Bronchial epithelial cell (primary cell): ENCODE measurements around the gene CRLF3. TPM values are rescaled to one million over a fixed set of nuclear protein-coding genes. Genes with fewer than 3 reads are reported as not detected.
A peak's percentile ranks its signal among the peaks of the same experiment; 100 is the strongest.

Experiments used
- DNase-seq: peaks from one replicate; pipeline ENCODE4 v3.0.0-alpha.2; 2010; ENCODE audit warnings: low read depth
- FAIRE-seq: peaks from 2 replicates; lab custom pipeline; 2011; peaks lifted over from hg19 to GRCh38; lab: Jason Lieb, UNC
- H3K27me3 ChIP-seq: 2 replicates; pipeline ENCODE4 v1.5.1; 2011; ENCODE audit warnings: low read length; ENCODE audit not compliant: control insufficient read depth, insufficient read depth
- H3K36me3 ChIP-seq: 2 replicates; pipeline ENCODE4 v1.5.1; 2011; ENCODE audit warnings: low read length; ENCODE audit not compliant: control insufficient read depth, insufficient read depth
- H3K4me3 ChIP-seq: 2 replicates; pipeline ENCODE4 v1.5.1; 2011; ENCODE audit warnings: mild to moderate bottlenecking, low read depth, low read length, control low read depth
- total RNA-seq: library from RNA; depleted of rRNA; stranded (reverse); fragments of >200 nt; gene quantifications from 2 replicates; pipeline ENCODE4 v1.2.1, GENCODE V29; 2014
- TF ChIP-seq, protein P1 (sequence below): IDR thresholded peaks from 2 replicates; pipeline ENCODE4 v1.5.1; 2011; ENCODE audit warnings: mild to moderate bottlenecking, moderate library complexity, low read length, control low read depth, inconsistent platforms; ENCODE audit not compliant: insufficient read depth, severe bottlenecking

Gene CRLF3
- total RNA-seq, 1 donor from 2014 or later: 27.6 TPM

DNA sequence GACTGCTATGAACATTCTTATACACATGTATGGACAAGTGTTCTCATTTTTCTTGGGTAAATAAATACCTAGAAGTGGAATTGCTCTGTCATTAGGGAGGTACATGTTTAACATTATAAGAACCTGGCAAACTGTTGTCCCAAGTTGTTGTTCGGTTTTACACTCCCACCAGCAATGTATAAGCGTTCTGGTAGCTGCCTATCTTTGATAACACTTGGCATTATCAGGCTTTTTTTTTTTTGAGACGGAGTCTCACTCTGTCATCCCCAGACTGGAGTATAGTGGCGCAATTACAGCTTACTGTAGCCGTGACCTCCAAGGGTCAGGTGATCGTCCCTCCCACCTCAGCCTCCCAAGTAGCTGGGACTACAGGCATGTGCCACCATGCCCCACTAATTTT, 23.5 kb upstream of the CRLF3 start:
- Histone ChIP-seq H3K4me3 (no peak overlapping the region), H3K36me3 (no peaks in the 10 kb centered on the region), H3K27me3 (no peaks in the 10 kb centered on the region)
- DNase-seq (no peak), FAIRE-seq (no peak)
- TF ChIP-seq, protein P1, sequence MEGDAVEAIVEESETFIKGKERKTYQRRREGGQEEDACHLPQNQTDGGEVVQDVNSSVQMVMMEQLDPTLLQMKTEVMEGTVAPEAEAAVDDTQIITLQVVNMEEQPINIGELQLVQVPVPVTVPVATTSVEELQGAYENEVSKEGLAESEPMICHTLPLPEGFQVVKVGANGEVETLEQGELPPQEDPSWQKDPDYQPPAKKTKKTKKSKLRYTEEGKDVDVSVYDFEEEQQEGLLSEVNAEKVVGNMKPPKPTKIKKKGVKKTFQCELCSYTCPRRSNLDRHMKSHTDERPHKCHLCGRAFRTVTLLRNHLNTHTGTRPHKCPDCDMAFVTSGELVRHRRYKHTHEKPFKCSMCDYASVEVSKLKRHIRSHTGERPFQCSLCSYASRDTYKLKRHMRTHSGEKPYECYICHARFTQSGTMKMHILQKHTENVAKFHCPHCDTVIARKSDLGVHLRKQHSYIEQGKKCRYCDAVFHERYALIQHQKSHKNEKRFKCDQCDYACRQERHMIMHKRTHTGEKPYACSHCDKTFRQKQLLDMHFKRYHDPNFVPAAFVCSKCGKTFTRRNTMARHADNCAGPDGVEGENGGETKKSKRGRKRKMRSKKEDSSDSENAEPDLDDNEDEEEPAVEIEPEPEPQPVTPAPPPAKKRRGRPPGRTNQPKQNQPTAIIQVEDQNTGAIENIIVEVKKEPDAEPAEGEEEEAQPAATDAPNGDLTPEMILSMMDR: no peak

DNA sequence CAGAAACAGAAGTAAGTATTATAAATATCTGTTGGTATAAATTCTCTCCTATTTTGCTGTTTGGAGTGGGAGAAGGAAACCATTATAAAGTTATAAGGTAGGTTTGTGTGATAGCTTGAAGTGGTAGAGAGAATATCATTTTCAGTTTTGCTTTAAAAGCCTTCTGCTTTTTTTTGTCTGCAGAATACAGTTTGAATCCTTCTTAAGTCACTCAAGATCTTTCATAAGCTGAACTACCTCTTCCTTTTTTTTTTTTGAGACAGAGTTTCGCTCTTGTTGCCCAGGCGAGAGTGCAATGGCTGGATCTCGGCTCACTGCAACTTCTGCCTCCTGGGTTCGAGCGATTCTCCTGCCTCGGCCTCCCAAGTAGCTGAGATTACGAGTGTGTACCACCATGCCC, 16.3 kb upstream of the CRLF3 start:
- Histone ChIP-seq H3K36me3 (no peaks in the 10 kb centered on the region), H3K4me3 (no peak overlapping the region), H3K27me3 (no peaks in the 10 kb centered on the region)
- TF ChIP-seq, protein P1: no peak
- DNase-seq (no peak), FAIRE-seq (no peak)

DNA sequence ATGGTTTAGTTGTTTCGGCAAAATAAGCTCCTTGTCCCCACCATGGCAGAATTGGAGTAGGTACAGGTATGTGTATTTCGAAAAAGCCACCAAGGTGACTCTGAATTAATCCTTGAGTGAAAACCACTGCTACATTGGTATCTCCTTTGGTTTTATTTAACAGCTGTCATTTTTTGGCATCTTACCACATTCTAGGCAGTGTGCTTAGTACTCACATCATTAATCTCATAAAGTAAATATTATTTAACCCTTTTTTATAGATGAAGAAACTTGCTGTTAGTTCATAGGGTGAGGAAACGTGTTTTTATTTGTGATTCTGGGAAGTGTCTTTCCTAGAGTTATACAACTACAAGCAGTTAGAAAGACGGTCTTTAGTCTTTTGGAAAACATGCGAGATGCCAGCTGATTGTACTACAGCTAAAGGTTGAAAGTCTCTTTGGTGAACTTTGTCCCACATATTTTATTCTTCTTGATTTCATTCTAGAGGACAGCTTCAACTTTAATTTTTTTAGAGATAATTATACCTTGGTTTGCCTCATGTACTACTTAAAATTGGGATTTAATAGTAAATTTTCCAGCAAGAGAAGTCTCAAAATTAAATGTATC, 13.8 kb upstream of the CRLF3 start:
- DNase-seq: no peak
- H3K36me3 ChIP-seq: no peaks in the 10 kb centered on the region
- no peak overlapping the region for H3K4me3 ChIP-seq
- TF ChIP-seq, protein P1: no peak
- no peak for FAIRE-seq
- no peaks in the 10 kb centered on the region for H3K27me3 ChIP-seq

DNA sequence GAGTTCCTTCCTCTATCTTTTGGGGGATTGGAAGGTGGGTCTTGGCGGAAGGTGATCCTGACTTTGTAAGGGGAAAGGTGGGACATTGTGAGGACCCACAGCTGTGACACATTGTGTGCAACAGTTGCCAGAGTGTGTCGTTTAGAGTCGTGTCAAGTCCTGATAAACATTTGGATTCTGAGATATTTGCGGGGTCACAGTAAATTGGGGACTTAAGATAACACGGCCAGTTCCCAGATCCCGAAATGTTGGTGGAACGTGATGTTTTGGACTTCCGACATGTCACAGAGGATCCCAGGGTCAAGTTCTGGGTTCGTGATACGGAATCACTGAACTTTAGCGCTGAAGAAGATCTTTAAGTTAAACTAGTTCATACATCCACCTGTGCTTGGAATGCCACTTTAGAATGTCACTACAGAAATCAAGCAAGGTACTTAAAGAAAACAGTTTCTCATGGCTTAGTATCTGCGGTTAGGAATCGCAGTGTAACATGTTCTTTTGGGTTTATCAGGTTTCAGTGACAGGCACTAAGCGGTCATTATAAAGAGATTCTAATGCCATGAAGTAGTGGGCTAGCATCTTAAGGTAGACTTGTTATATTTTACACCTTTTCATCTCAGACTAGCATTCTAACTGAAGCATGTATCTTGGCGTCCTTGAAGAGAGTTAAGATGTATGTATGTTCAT, 8.1 kb upstream of the CRLF3 start:
- TF ChIP-seq, protein P1: no peak
- DNase-seq (no peak), FAIRE-seq (no peak)
- peak overlapping the region; percentile 92 for H3K4me3 ChIP-seq
- H3K27me3 ChIP-seq: no peaks in the 10 kb centered on the region
- H3K36me3 ChIP-seq: no peaks in the 10 kb centered on the region

DNA sequence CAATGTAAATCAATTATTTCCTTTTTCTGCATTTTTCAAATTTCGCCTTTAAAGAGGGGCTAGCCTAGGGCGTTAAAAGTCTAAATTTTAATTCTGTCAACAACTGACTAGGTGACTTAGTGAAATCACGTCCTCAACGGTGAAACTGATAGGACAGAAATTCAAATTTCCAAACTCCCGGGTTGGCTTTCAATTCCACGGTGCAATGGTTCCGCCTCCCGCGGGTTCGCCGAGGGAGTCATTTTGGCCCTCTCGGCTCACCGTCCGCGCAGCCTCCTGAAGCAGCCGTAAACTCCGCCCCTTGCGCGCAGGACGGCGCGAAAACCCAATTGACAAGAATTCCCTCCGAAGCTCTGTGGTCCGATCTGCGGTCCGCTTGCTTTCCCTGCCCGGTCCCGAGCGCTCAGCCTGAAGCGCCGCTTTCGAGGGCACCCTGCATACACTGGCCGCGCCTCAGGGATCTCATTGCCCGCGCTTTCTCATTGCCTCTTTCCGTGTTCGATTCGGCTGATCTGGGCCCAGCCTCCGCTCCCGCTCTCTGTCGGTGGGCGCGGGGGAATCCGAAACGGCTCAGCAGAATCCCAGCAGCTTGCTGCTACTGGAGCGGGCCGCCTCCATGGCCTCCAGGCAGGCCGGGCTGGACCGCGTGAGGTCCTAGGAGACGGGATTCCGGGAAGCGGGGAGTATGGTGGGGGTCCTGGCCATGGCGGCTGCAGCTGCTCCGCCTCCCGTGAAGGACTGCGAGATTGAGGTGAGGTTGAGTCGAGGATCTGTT, 7.4 kb upstream of the CRLF3 start, which contains the start of gene ATAD5:
Gene ATAD5 (plus strand): TSS at position 304 of the 775 bp plus-strand sequence. CDS start 382 bp downstream, at position 686.
- DNase-seq (peak; percentile 79), FAIRE-seq (no peak)
- H3K27me3 ChIP-seq: no peaks in the 10 kb centered on the region
- H3K4me3 ChIP-seq: peak within 1 kb of the TSS; percentile 92
- TF ChIP-seq, protein P1: no peak
- no peaks in the 10 kb centered on the region for H3K36me3 ChIP-seq
